ENCODE results near the gene ZBP1. TPM values are rescaled to one million over a fixed set of nuclear protein-coding genes. Genes with fewer than 3 reads are reported as not detected.

Gene ZBP1
- total and polyA plus RNA-seq, 10 of the 15 experiments (the other 5 are each of a cell fraction or from before 2014, with no cell fraction given), result 0.93 to 10.6 (median 4.8) TPM

- no peak for TF ChIP-seq NRF1 (conservative IDR thresholded peaks at IDR 0.05; ENCODE audit: low read depth, low read length)
- no peak for TF ChIP-seq BCLAF1 (IDR thresholded peaks at IDR 0.05)
- no peak for TF ChIP-seq SREBF1 (IDR thresholded peaks at IDR 0.05; ENCODE audit: low read length)
- no peak for TF ChIP-seq POLR2AphosphoS2 (IDR thresholded peaks at IDR 0.05; ENCODE audit: low read depth, low read length)
- TF ChIP-seq STAT1 (conservative IDR thresholded peaks at IDR 0.05), result no peak
- TF ChIP-seq NBN (IDR thresholded peaks at IDR 0.05), result peak; percentile 92
- TF ChIP-seq ZNF384 (IDR thresholded peaks at IDR 0.05; ENCODE audit: borderline replicate concordance, low read depth, low read length), result no peak; the same call in 1 of the 2 replicates
- no peak for TF ChIP-seq WRNIP1 (IDR thresholded peaks at IDR 0.05; ENCODE audit: borderline replicate concordance, low read depth, low read length)
- peak; percentile 100 for TF ChIP-seq RUNX3 (IDR thresholded peaks at IDR 0.05; ENCODE audit: low read length)
- 0 out of 2 replicates have a peak, but pooled peaks have one; percentile 38 for TF ChIP-seq GABPA (IDR thresholded peaks at IDR 0.05; ENCODE audit: low read depth)
- TF ChIP-seq SMC3 (IDR thresholded peaks at IDR 0.05; ENCODE audit: borderline replicate concordance, low read length), result no peak
- no peak for TF ChIP-seq SIN3A (IDR thresholded peaks at IDR 0.05; ENCODE audit: low read depth, low read length)
- no peak for TF ChIP-seq PAX8 (IDR thresholded peaks at IDR 0.05)
- no peak for TF ChIP-seq RCOR1 (conservative IDR thresholded peaks at IDR 0.05; ENCODE audit: low read depth, low read length)
- TF ChIP-seq NR2C1 (IDR thresholded peaks at IDR 0.05), result no peak
- TF ChIP-seq TAF1 (IDR thresholded peaks at IDR 0.05; ENCODE audit: borderline replicate concordance, low read depth, low read length), result no peak
- TF ChIP-seq, protein P1, sequence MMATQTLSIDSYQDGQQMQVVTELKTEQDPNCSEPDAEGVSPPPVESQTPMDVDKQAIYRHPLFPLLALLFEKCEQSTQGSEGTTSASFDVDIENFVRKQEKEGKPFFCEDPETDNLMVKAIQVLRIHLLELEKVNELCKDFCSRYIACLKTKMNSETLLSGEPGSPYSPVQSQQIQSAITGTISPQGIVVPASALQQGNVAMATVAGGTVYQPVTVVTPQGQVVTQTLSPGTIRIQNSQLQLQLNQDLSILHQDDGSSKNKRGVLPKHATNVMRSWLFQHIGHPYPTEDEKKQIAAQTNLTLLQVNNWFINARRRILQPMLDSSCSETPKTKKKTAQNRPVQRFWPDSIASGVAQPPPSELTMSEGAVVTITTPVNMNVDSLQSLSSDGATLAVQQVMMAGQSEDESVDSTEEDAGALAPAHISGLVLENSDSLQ (IDR thresholded peaks at IDR 0.05), result peak; percentile 45; the same call in 1 of the 2 replicates
- TF ChIP-seq TCF3 (IDR thresholded peaks at IDR 0.05; ENCODE audit: borderline replicate concordance, insufficient read depth, low read depth, low read length), result peak; percentile 99
- TF ChIP-seq, protein P2, sequence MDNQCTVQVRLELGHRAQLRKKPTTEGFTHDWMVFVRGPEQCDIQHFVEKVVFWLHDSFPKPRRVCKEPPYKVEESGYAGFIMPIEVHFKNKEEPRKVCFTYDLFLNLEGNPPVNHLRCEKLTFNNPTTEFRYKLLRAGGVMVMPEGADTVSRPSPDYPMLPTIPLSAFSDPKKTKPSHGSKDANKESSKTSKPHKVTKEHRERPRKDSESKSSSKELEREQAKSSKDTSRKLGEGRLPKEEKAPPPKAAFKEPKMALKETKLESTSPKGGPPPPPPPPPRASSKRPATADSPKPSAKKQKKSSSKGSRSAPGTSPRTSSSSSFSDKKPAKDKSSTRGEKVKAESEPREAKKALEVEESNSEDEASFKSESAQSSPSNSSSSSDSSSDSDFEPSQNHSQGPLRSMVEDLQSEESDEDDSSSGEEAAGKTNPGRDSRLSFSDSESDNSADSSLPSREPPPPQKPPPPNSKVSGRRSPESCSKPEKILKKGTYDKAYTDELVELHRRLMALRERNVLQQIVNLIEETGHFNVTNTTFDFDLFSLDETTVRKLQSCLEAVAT (IDR thresholded peaks at IDR 0.05), result peak; percentile 99
- TF ChIP-seq, protein P3, sequence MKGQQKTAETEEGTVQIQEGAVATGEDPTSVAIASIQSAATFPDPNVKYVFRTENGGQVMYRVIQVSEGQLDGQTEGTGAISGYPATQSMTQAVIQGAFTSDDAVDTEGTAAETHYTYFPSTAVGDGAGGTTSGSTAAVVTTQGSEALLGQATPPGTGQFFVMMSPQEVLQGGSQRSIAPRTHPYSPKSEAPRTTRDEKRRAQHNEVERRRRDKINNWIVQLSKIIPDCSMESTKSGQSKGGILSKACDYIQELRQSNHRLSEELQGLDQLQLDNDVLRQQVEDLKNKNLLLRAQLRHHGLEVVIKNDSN (IDR thresholded peaks at IDR 0.05; ENCODE audit: borderline replicate concordance, extremely low read length, insufficient read depth, low read depth, low read length), result no peak
- TF ChIP-seq YY1 (IDR thresholded peaks at IDR 0.05; ENCODE audit: low read depth, low read length), result no peak
- TF ChIP-seq BRCA1 (IDR thresholded peaks at IDR 0.05; ENCODE audit: low read depth, low read length), result no peak
- TF ChIP-seq HDAC6 (IDR thresholded peaks at IDR 0.05; ENCODE audit: unreplicated experiment), result no peak
- peak; percentile 63; the same call in 1 of the 2 replicates for TF ChIP-seq ZBED1 (IDR thresholded peaks at IDR 0.05; ENCODE audit: borderline replicate concordance)
- peak; percentile 68 to 76 for TF ChIP-seq BHLHE40 (IDR thresholded peaks at IDR 0.05; ENCODE audit: borderline replicate concordance in 1 of 2, low read depth in 2 of 2, low read length in 1 of 2)
- TF ChIP-seq MEF2A (IDR thresholded peaks at IDR 0.05; ENCODE audit: insufficient read depth, low read depth, low read length), result peak; percentile 28; the same call in 1 of the 2 replicates
Observed at GRCh38 chr20:57619051-57619831, 985 bp downstream of the ZBP1 start (continued).
